Thoracic aorta (tissue), 2 donors: ENCODE measurements around the gene RNF227. TPM values are rescaled to one million over a fixed set of nuclear protein-coding genes. Genes with fewer than 3 reads are reported as not detected.
A peak's percentile ranks its signal among the peaks of the same experiment; 100 is the strongest.

Experiments
- ATAC-seq: fragments of 150-250 bp; one replicate; pipeline ENCODE4 v1.8.0; 2017; ENCODE audit warnings: low read depth; ENCODE audit not compliant: insufficient number of reproducible peaks, low FRiP score
- DNase-seq: peaks from one replicate; pipeline ENCODE4 v3.0.0-alpha.2; 2020; ENCODE audit warnings: low spot score
- H3K27ac ChIP-seq, 2 donors: fragments of 200-600 bp; sonication (generic); 1 replicate in 1 of 2; 2 replicates in 1 of 2; pipeline ENCODE4 v1.5.1; 2016; ENCODE audit warnings: mild to moderate bottlenecking in 2 of 2, moderate library complexity in 2 of 2
- H3K27me3 ChIP-seq: fragments of 200-600 bp; sonication (generic); replicated peaks from 2 replicates; pipeline ENCODE4 v1.6.0; 2016; ENCODE audit warnings: mild to moderate bottlenecking; ENCODE audit not compliant: insufficient read depth
- H3K36me3 ChIP-seq: fragments of 200-600 bp; sonication (generic); one replicate; pipeline ENCODE4 v1.5.1; 2016
- H3K4me1 ChIP-seq, 2 donors: fragments of 200-600 bp; sonication (generic); 1 replicate in 1 of 2; 2 replicates in 1 of 2; pipeline versions ENCODE4 v1.5.1 to v1.6.0; 2016; ENCODE audit warnings: low read depth in 2 of 2, mild to moderate bottlenecking in 1 of 2; ENCODE audit not compliant: control insufficient read depth in 1 of 2
- H3K4me3 ChIP-seq: fragments of 200-600 bp; sonication (generic); 2 replicates; pipeline ENCODE4 v1.5.1; 2016; ENCODE audit warnings: mild to moderate bottlenecking
- H3K9me3 ChIP-seq: fragments of 200-600 bp; sonication (generic); 2 replicates; pipeline ENCODE4 v1.5.1; 2016
- total RNA-seq, 2 donors: library from RNA; depleted of rRNA; stranded (reverse); fragments of >200 nt; gene quantifications; one replicate each; pipeline versions ENCODE4 v1.1.0 to v1.2.3, GENCODE V29; 2016
- TF ChIP-seq, protein P1 (sequence below): fragments of 200-600 bp; sonication (generic); IDR thresholded peaks from one replicate; pipeline ENCODE4 v1.5.1; 2019; ENCODE audit warnings: antibody characterized with exemption

RNF227 gene
- total RNA-seq, 2 donors from 2014 or later: 3.3 to 5.4 TPM

DNA sequence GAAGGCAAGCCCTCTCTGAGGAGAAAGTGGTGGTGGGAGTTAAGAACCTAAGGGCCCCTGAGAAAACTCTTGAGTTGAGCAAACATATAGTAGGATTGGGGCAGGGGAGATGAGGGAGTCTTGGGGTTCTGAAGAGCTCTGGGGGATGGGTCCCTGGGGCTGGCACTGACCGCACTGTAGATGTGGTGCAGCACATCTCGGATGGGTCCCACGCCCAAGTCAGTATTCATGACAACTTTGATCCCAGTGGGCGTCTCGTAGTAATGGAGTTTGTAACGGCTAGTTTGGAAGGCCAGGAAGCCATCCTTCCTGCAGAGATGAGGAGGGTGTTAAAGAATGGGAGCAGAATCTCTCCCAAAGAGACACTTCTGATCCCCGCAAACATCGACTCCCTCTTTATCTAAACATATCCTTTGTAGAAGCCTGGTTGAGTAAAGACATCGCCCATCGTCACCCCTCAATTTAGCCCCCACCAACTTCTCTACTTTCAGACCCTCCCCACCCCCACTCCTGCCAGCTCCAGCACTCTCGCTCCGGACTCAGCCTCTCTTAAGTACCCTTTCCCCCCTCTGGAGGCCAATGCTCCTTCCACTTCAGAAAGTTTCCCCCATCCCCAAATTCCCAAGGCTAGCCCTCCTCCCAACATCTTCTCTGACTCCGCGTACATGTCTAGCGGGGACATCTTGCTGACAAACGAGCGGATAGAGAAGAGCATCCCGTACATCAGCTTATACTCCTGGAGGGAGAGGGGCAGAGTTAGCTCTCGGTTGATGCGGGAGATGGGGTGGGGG, 14.9 kb upstream of the RNF227 start:
- TF ChIP-seq, protein P1, sequence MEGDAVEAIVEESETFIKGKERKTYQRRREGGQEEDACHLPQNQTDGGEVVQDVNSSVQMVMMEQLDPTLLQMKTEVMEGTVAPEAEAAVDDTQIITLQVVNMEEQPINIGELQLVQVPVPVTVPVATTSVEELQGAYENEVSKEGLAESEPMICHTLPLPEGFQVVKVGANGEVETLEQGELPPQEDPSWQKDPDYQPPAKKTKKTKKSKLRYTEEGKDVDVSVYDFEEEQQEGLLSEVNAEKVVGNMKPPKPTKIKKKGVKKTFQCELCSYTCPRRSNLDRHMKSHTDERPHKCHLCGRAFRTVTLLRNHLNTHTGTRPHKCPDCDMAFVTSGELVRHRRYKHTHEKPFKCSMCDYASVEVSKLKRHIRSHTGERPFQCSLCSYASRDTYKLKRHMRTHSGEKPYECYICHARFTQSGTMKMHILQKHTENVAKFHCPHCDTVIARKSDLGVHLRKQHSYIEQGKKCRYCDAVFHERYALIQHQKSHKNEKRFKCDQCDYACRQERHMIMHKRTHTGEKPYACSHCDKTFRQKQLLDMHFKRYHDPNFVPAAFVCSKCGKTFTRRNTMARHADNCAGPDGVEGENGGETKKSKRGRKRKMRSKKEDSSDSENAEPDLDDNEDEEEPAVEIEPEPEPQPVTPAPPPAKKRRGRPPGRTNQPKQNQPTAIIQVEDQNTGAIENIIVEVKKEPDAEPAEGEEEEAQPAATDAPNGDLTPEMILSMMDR: no peak
- DNase-seq (no peak), ATAC-seq (no peak)
- H3K9me3 ChIP-seq: no peaks in the 10 kb centered on the region
- peaks cover 14 to 28% of the 10 kb centered on the region in 2 donors for H3K4me1 ChIP-seq
- H3K27me3 ChIP-seq: no peaks in the 10 kb centered on the region
- H3K27ac ChIP-seq: peak overlapping the region; percentile 37 to 72
- peaks cover 4% of the 10 kb centered on the region for H3K36me3 ChIP-seq
- peak overlapping the region; percentile 98 for H3K4me3 ChIP-seq

- Histone ChIP-seq H3K36me3 (no peaks in the 10 kb centered on the region), H3K9me3 (no peaks in the 10 kb centered on the region), H3K27ac (no peak within 1 kb of the TSS), H3K4me3 (no peak within 1 kb of the TSS), H3K4me1 (peaks cover 14 to 28% of the 10 kb centered on the region in 2 donors), H3K27me3 (no peaks in the 10 kb centered on the region)
- TF ChIP-seq, protein P1: no peak
- ATAC-seq (no peak), DNase-seq (no peak)
Observed at GRCh38 chr17:7929158-7930023, 13.3 kb upstream of the RNF227 start, which contains the start of gene KCNAB3. Gene KCNAB3, minus strand, starts transcription at chr17:7929856. Its CDS starts 421 bp downstream, at chr17:7929435.

DNA sequence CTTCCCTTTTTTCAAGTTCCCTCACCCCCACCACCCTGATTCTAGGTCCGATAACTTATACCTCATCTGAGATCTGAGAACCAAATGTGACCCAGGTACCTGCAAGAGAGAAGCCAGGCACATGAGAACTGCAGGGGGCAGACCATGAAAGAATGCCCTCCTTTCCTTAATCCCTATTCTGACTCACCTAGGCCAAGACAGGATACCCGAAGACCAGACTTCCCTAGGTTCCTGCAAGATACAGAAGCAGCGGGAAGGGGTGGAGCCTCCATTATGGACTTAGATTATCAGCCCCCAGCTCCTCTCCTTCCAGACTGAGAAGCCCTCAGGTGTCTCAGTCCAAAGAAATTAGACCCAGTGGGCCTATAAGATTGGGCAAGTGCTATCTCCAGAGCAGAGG, 11.5 kb upstream of the RNF227 start:
- no peak overlapping the region for H3K4me3 ChIP-seq
- H3K9me3 ChIP-seq: no peaks in the 10 kb centered on the region
- peaks cover 5 to 22% of the 10 kb centered on the region in 2 donors for H3K4me1 ChIP-seq
- TF ChIP-seq, protein P1: no peak
- no peak overlapping the region for H3K27ac ChIP-seq
- no peaks in the 10 kb centered on the region for H3K27me3 ChIP-seq
- no peaks in the 10 kb centered on the region for H3K36me3 ChIP-seq
- ATAC-seq: no peak
- DNase-seq: no peak

DNA sequence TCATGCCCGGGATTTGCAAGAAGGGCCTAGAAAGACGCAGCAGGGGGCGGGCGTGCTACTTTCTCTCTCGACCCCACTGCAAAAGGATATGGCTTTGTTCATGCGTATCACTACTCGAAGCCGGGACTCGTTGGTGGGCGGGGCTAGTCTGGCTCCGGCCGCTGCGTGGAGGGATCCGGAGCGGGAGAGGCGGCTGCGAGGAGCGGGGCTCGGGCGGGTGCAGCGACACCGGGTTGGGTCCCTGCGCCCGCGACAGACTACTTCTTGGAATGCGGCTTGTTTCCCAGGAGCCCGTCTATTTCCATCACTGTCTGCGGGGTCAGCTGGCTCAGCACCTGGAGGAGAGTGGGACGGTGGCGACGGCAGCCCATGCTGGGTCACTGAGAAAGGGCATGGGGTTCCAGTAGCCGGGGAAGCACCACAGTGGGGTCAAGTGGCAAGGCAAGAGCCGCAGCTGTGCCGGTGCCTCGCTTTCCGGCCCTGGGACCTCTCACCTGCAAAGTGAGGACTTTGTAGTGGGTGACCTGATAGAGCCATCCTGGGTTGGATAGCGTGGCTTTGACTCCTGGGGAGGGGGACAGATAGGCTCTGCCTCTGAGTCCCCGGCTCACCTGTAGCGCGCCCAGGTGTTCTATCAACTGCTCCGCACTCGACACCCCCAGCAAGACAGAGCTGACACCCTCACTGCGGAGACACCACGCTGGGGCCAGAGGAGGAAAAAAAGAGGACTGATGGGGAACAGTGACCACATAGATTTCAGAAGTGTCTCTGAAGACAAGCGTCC, 6.9 kb upstream of the RNF227 start:
- no peaks in the 10 kb centered on the region for H3K9me3 ChIP-seq
- peak; percentile 52 for DNase-seq
- peaks cover 0 to 16% of the 10 kb centered on the region in 2 donors for H3K4me1 ChIP-seq
- peak overlapping the region; percentile 68 for H3K4me3 ChIP-seq
- H3K27me3 ChIP-seq: no peaks in the 10 kb centered on the region
- ATAC-seq: peak; percentile 48
- peak overlapping the region; percentile 1 to 39 for H3K27ac ChIP-seq
- TF ChIP-seq, protein P1: no peak
- no peaks in the 10 kb centered on the region for H3K36me3 ChIP-seq
